ENCODE results near the gene YIF1B.

The YIF1B gene

GRCh38 chr19:38283271-38283670, 32.5 kb downstream of the YIF1B start:
- TF ChIP-seq ZNF565 (CRISPR knock-in tag; conservative IDR thresholded peaks at IDR 0.05; ENCODE audit: low read depth): no peak
- no peak for TF ChIP-seq ZFP30 (CRISPR knock-in tag; IDR thresholded peaks at IDR 0.05)
- no peak for TF ChIP-seq CSRNP3 (CRISPR knock-in tag; IDR thresholded peaks at IDR 0.05)
- no peak for TF ChIP-seq BACH2 (CRISPR knock-in tag; IDR thresholded peaks at IDR 0.05; ENCODE audit: borderline replicate concordance)
- TF ChIP-seq ISL1 (CRISPR knock-in tag; IDR thresholded peaks at IDR 0.05): no peak
- no peak for TF ChIP-seq CREB5 (CRISPR knock-in tag; IDR thresholded peaks at IDR 0.05; ENCODE audit: low read depth)
- no peak for TF ChIP-seq TSHZ2 (CRISPR knock-in tag; IDR thresholded peaks at IDR 0.05)
- no peak for ATAC-seq

- TF ChIP-seq ZFP3 (CRISPR knock-in tag; IDR thresholded peaks at IDR 0.05): no peak
- ATAC-seq: no peak
These were observed 33.8 kb downstream of the YIF1B start for GRCh38 chr19:38281811-38282566.

- TF ChIP-seq ESRRG (CRISPR knock-in tag; IDR thresholded peaks at IDR 0.05) (no peak), CSRNP3 (CRISPR knock-in tag; IDR thresholded peaks at IDR 0.05) (no peak), ZNF70 (CRISPR knock-in tag; IDR thresholded peaks at IDR 0.05) (no peak), TCF4 (CRISPR knock-in tag; IDR thresholded peaks at IDR 0.05; ENCODE audit: borderline replicate concordance) (no peak), RARB (CRISPR knock-in tag; IDR thresholded peaks at IDR 0.05) (no peak), ZFP3 (CRISPR knock-in tag; IDR thresholded peaks at IDR 0.05) (no peak), BACH2 (CRISPR knock-in tag; IDR thresholded peaks at IDR 0.05; ENCODE audit: borderline replicate concordance) (no peak), PATZ1 (CRISPR knock-in tag; IDR thresholded peaks at IDR 0.05; ENCODE audit: borderline replicate concordance) (no peak), POU6F1 (CRISPR knock-in tag; IDR thresholded peaks at IDR 0.05; ENCODE audit: borderline replicate concordance, low read depth) (no peak), GLIS3 (CRISPR knock-in tag; IDR thresholded peaks at IDR 0.05) (no peak), ISL1 (CRISPR knock-in tag; IDR thresholded peaks at IDR 0.05) (no peak), ZNF565 (CRISPR knock-in tag; conservative IDR thresholded peaks at IDR 0.05; ENCODE audit: low read depth) (no peak), PPARA (CRISPR knock-in tag; IDR thresholded peaks at IDR 0.05; ENCODE audit: borderline replicate concordance) (no peak), OSR1 (CRISPR knock-in tag; IDR thresholded peaks at IDR 0.05) (no peak), ZNF8 (CRISPR knock-in tag; IDR thresholded peaks at IDR 0.05) (no peak), CREB5 (CRISPR knock-in tag; IDR thresholded peaks at IDR 0.05; ENCODE audit: low read depth) (no peak), SNAI2 (CRISPR knock-in tag; IDR thresholded peaks at IDR 0.05) (no peak)
- ATAC-seq: no peak
These were observed 35.5 kb downstream of the YIF1B start for GRCh38 chr19:38280030-38280921.
